HEK293 (cell line): ENCODE results near the gene VIPR2.

Experiments
- CTCF ChIA-PET: fragments of 350-600 bp; formaldehyde crosslinking; extraction: SDS; loops from one replicate; lab custom pipeline; 2021; ENCODE audit warnings: antibody characterized with exemption; lab: Yijun Ruan, JAX
- POLR2A ChIA-PET: fragments of 300-600 bp; formaldehyde crosslinking; extraction: SDS; loops from one replicate; lab custom pipeline; 2020; ENCODE audit warnings: antibody characterized with exemption, inconsistent platforms; lab: Yijun Ruan, JAX
- H3K27ac ChIP-seq: fragments of 200-500 bp; sonication (Bioruptor generic); 2 replicates; pipeline ENCODE4 v1.5.1; 2014; ENCODE audit warnings: low read depth, low read length, control low read depth, inconsistent platforms; ENCODE audit errors: extremely low read depth
- H3K36me3 ChIP-seq, 2 experiments: fragments of 200-500 bp in 1 of 2; sonication (Bioruptor generic) in 1 of 2; 1 replicate in 1 of 2; 2 replicates in 1 of 2; pipeline ENCODE4 v1.5.1; 2014 to 2017; ENCODE audit warnings: inconsistent platforms in 2 of 2, low read length in 2 of 2; ENCODE audit not compliant: control insufficient read depth in 2 of 2, insufficient read depth in 1 of 2
- H3K4me1 ChIP-seq: fragments of 200-500 bp; sonication (Bioruptor generic); 2 replicates; pipeline ENCODE4 v1.5.1; 2014; ENCODE audit warnings: mild to moderate bottlenecking, low read length, inconsistent platforms; ENCODE audit not compliant: control insufficient read depth, insufficient read depth
- H3K4me3 ChIP-seq: 2 replicates; pipeline ENCODE4 v1.5.1; 2011; ENCODE audit warnings: low read depth, mild to moderate bottlenecking, control low read depth, low read length, moderate library complexity
- H3K9me3 ChIP-seq: fragments of 200-500 bp; sonication (Bioruptor generic); 2 replicates; pipeline ENCODE4 v1.5.1; 2014; ENCODE audit warnings: low read depth, low read length, inconsistent platforms; ENCODE audit not compliant: control insufficient read depth, insufficient read depth
- ATF2 ChIP-seq: fragments of 450-650 bp; formaldehyde crosslinking; IDR thresholded peaks from 2 replicates; pipeline ENCODE4 v1.5.1; 2016; ENCODE audit warnings: missing biosample characterization, missing genetic modification characterization, low read depth
- BCL11B ChIP-seq: fragments of 450-650 bp; formaldehyde crosslinking; IDR thresholded peaks from 2 replicates; pipeline ENCODE4 v1.5.1; 2016; ENCODE audit warnings: low read depth, missing biosample characterization, missing genetic modification characterization
- ELK4 ChIP-seq: IDR thresholded peaks from 2 replicates; pipeline ENCODE4 v1.6.1; 2011; ENCODE audit warnings: mild to moderate bottlenecking, low read depth, low read length, borderline replicate concordance
- KLF10 ChIP-seq: fragments of 450-650 bp; IDR thresholded peaks from 2 replicates; pipeline ENCODE4 v1.5.1; 2018; ENCODE audit warnings: missing biosample characterization, mild to moderate bottlenecking, missing genetic modification characterization
- SCRT1 ChIP-seq: fragments of 450-650 bp; formaldehyde crosslinking; IDR thresholded peaks from 2 replicates; pipeline ENCODE4 v1.5.1; 2016; ENCODE audit warnings: missing biosample characterization, missing genetic modification characterization, borderline replicate concordance
- SCRT2 ChIP-seq: fragments of 450-650 bp; formaldehyde crosslinking; IDR thresholded peaks from 2 replicates; pipeline ENCODE4 v1.5.1; 2016; ENCODE audit warnings: missing biosample characterization, missing genetic modification characterization
- SP7 ChIP-seq: fragments of 450-650 bp; formaldehyde crosslinking; IDR thresholded peaks from 2 replicates; pipeline ENCODE4 v1.5.1; 2016; ENCODE audit warnings: missing biosample characterization, missing genetic modification characterization
- ZBTB7A ChIP-seq: fragments of 450-650 bp; formaldehyde crosslinking; IDR thresholded peaks from 2 replicates; pipeline ENCODE4 v1.5.1; 2016; ENCODE audit warnings: low read depth, missing biosample characterization, missing genetic modification characterization
- ZFP69B ChIP-seq: fragments of 450-650 bp; formaldehyde crosslinking; IDR thresholded peaks from 2 replicates; pipeline ENCODE4 v1.5.1; 2016; ENCODE audit warnings: missing biosample characterization, missing genetic modification characterization
- ZIC2 ChIP-seq: fragments of 450-650 bp; formaldehyde crosslinking; IDR thresholded peaks from 2 replicates; pipeline ENCODE4 v1.5.1; 2016; ENCODE audit warnings: missing biosample characterization, missing genetic modification characterization
- ZNF114 ChIP-seq: fragments of 450-650 bp; formaldehyde crosslinking; IDR thresholded peaks from 2 replicates; pipeline ENCODE4 v1.5.0; 2017; ENCODE audit warnings: missing biosample characterization, missing genetic modification characterization
- ZNF175 ChIP-seq: fragments of 450-650 bp; formaldehyde crosslinking; IDR thresholded peaks from 2 replicates; pipeline ENCODE4 v1.5.1; 2016; ENCODE audit warnings: missing biosample characterization, missing genetic modification characterization
- ZNF184 ChIP-seq: fragments of 450-650 bp; IDR thresholded peaks from 2 replicates; pipeline ENCODE4 v1.5.1; 2018; ENCODE audit warnings: missing biosample characterization, mild to moderate bottlenecking, missing genetic modification characterization
- ZNF433 ChIP-seq: fragments of 450-650 bp; formaldehyde crosslinking; IDR thresholded peaks from 2 replicates; pipeline ENCODE4 v1.5.1; 2016; ENCODE audit warnings: missing biosample characterization, missing genetic modification characterization, low read depth
- ZNF48 ChIP-seq: fragments of 450-650 bp; formaldehyde crosslinking; IDR thresholded peaks from 2 replicates; pipeline ENCODE4 v1.5.1; 2016; ENCODE audit warnings: missing biosample characterization, missing genetic modification characterization
- ZNF521 ChIP-seq: fragments of 450-650 bp; formaldehyde crosslinking; IDR thresholded peaks from 2 replicates; pipeline ENCODE4 v1.5.1; 2017; ENCODE audit warnings: missing biosample characterization, mild to moderate bottlenecking, missing genetic modification characterization
- ZNF571 ChIP-seq: fragments of 450-650 bp; formaldehyde crosslinking; IDR thresholded peaks from 2 replicates; pipeline ENCODE4 v1.5.0; 2017; ENCODE audit warnings: missing biosample characterization, missing genetic modification characterization
- ZNF596 ChIP-seq: fragments of 450-650 bp; IDR thresholded peaks from 2 replicates; pipeline ENCODE4 v1.5.0; 2018; ENCODE audit warnings: missing biosample characterization, mild to moderate bottlenecking, missing genetic modification characterization, moderate library complexity
- ZNF621 ChIP-seq: fragments of 450-650 bp; formaldehyde crosslinking; IDR thresholded peaks from 2 replicates; pipeline ENCODE4 v1.5.1; 2017; ENCODE audit warnings: missing biosample characterization, missing genetic modification characterization
- ZNF629 ChIP-seq: fragments of 450-650 bp; formaldehyde crosslinking; IDR thresholded peaks from 2 replicates; pipeline ENCODE4 v1.5.1; 2017; ENCODE audit warnings: missing biosample characterization, missing genetic modification characterization
- ZNF658 ChIP-seq: fragments of 450-650 bp; formaldehyde crosslinking; IDR thresholded peaks from 2 replicates; pipeline ENCODE4; 2016; ENCODE audit warnings: missing biosample characterization, missing genetic modification characterization
- ZNF707 ChIP-seq: fragments of 450-650 bp; formaldehyde crosslinking; IDR thresholded peaks from 2 replicates; pipeline ENCODE4 v1.5.1; 2016; ENCODE audit warnings: missing biosample characterization, missing genetic modification characterization
- ZNF776 ChIP-seq: fragments of 450-650 bp; formaldehyde crosslinking; IDR thresholded peaks from 2 replicates; pipeline ENCODE4 v1.5.0; 2017; ENCODE audit warnings: missing biosample characterization, missing genetic modification characterization, borderline replicate concordance
- ZNF843 ChIP-seq: fragments of 450-650 bp; formaldehyde crosslinking; IDR thresholded peaks from 2 replicates; pipeline ENCODE4 v1.5.1; 2016; ENCODE audit warnings: missing biosample characterization, missing genetic modification characterization

Gene VIPR2

GRCh38 chr7:159095979-159096411, 48.7 kb downstream of the VIPR2 start:
- CTCF ChIA-PET, result no interaction called here

GRCh38 chr7:159094919-159095915, 49.5 kb downstream of the VIPR2 start:
- Histone ChIP-seq H3K4me1 (no peaks in the 10 kb centered on the region), H3K27ac (no peak overlapping the region), H3K9me3 (no peaks in the 10 kb centered on the region), H3K4me3 (no peak overlapping the region), H3K36me3 (no peaks in the 10 kb centered on the region)
- POLR2A ChIA-PET, result no interaction called here
- CTCF ChIA-PET, result no interaction called here
- TF ChIP-seq ZBTB7A (tag by site-specific recombination) (no peak), BCL11B (tag by site-specific recombination) (no peak), ZNF843 (tag by site-specific recombination) (no peak), ZNF175 (no peak), ZNF658 (tag by site-specific recombination) (no peak), ZNF596 (no peak), ZFP69B (tag by site-specific recombination) (no peak), ZNF521 (no peak)

More at GRCh38 chr7:159095979-159096411, 48.7 kb downstream of the VIPR2 start:
- POLR2A ChIA-PET, result no interaction called here
- no peak for TF ChIP-seq ELK4
- peak; percentile 50; the same call in 1 of the 2 replicates for TF ChIP-seq SCRT1 (tag by site-specific recombination)
- 0 out of 2 replicates have a peak, but pooled peaks have one; percentile 11 for TF ChIP-seq ZIC2 (tag by site-specific recombination)
- TF ChIP-seq SCRT2 (tag by site-specific recombination), result peak; percentile 61; the same call in 1 of the 2 replicates
- no peaks in the 10 kb centered on the region for H3K36me3 ChIP-seq
- H3K27ac ChIP-seq, result no peak overlapping the region
- no peaks in the 10 kb centered on the region for H3K9me3 ChIP-seq
- H3K4me1 ChIP-seq, result no peaks in the 10 kb centered on the region
- no peak overlapping the region for H3K4me3 ChIP-seq

- ChIA-PET CTCF (interaction anchor here (0.6 kb wide), 1 partner anchor 703 kb away, joined by 3 read pairs; no protein-coding TSS in a partner anchor), POLR2A (no interaction called here)
- no peaks in the 10 kb centered on the region for H3K36me3 ChIP-seq
- H3K27ac ChIP-seq, result no peak overlapping the region
- peak; percentile 83 for TF ChIP-seq ZIC2 (tag by site-specific recombination)
- TF ChIP-seq SCRT1 (tag by site-specific recombination), result peak; percentile 22; the same call in 1 of the 2 replicates
- no peak for TF ChIP-seq ZNF776 (tag by site-specific recombination)
- H3K4me3 ChIP-seq, result no peak overlapping the region
- no peaks in the 10 kb centered on the region for H3K4me1 ChIP-seq
- no peaks in the 10 kb centered on the region for H3K9me3 ChIP-seq
Observed at GRCh38 chr7:159094023-159094740, 50.5 kb downstream of the VIPR2 start.

- H3K4me3 ChIP-seq, result no peak overlapping the region
- POLR2A ChIA-PET, result no interaction called here
- no peak overlapping the region for H3K27ac ChIP-seq
- CTCF ChIA-PET, result interaction anchor here (0.6 kb wide), 1 partner anchor 702 kb away, joined by 3 read pairs; no protein-coding TSS in a partner anchor
- no peaks in the 10 kb centered on the region for H3K9me3 ChIP-seq
- H3K4me1 ChIP-seq, result no peaks in the 10 kb centered on the region
- no peaks in the 10 kb centered on the region for H3K36me3 ChIP-seq
- TF ChIP-seq ZNF48 (tag by site-specific recombination) (no peak), SP7 (tag by site-specific recombination) (no peak), ZNF707 (no peak), ZNF621 (tag by site-specific recombination) (no peak), ZNF629 (tag by site-specific recombination) (no peak), KLF10 (tag by site-specific recombination) (no peak), ZNF433 (no peak), ZNF571 (no peak), ZNF114 (tag by site-specific recombination) (no peak), ATF2 (no peak), ZNF184 (no peak)
Observed at GRCh38 chr7:159093351-159093971, 51.2 kb downstream of the VIPR2 start.
